GM10847 (cell line): ENCODE results near the gene KRTAP10-6.

ENCODE experiments used
- POLR2A ChIP-seq: IDR thresholded peaks from 2 replicates; pipeline ENCODE4 v1.6.1; 2011; ENCODE audit not compliant: insufficient read length; ENCODE audit errors: extremely low read depth

Gene KRTAP10-6

GRCh38 chr21:44555200-44555875 lies 37.0 kb downstream of the KRTAP10-6 start:
- no peak for TF ChIP-seq POLR2A

GRCh38 chr21:44552681-44553080 lies 39.6 kb downstream of the KRTAP10-6 start:
- TF ChIP-seq POLR2A, result no peak

GRCh38 chr21:44552136-44552535 lies 40.2 kb downstream of the KRTAP10-6 start:
- TF ChIP-seq POLR2A, result no peak

- no peak for TF ChIP-seq POLR2A
Observed at GRCh38 chr21:44551340-44551961, 40.9 kb downstream of the KRTAP10-6 start, which contains the start of gene KRTAP10-2. Gene KRTAP10-2, minus strand, starts transcription at chr21:44551505. Its CDS starts 47 bp downstream, at chr21:44551458.

GRCh38 chr21:44550807-44551206 lies 41.5 kb downstream of the KRTAP10-6 start:
- TF ChIP-seq POLR2A, result no peak

- no peak for TF ChIP-seq POLR2A
Observed at GRCh38 chr21:44549525-44550211, 42.6 kb downstream of the KRTAP10-6 start.

GRCh38 chr21:44548922-44549321 lies 43.4 kb downstream of the KRTAP10-6 start:
- no peak for TF ChIP-seq POLR2A

GRCh38 chr21:44548381-44548780 lies 43.9 kb downstream of the KRTAP10-6 start:
- TF ChIP-seq POLR2A, result no peak

GRCh38 chr21:44547656-44548331 lies 44.5 kb downstream of the KRTAP10-6 start:
- no peak for TF ChIP-seq POLR2A

- TF ChIP-seq POLR2A, result no peak
Observed at GRCh38 chr21:44544566-44544965, 47.7 kb downstream of the KRTAP10-6 start.

- TF ChIP-seq POLR2A, result no peak
Observed at GRCh38 chr21:44542716-44543115, 49.6 kb downstream of the KRTAP10-6 start.
